Measurements from ENCODE around the gene TMEM184A. TPM values are rescaled to one million over a fixed set of nuclear protein-coding genes. Genes with fewer than 3 reads are reported as not detected.

TMEM184A gene
- total and polyA plus RNA-seq, 2 donors (not counting 3 experiments of a cell fraction or from before 2014, with no cell fraction given): 0.48 TPM; not detected in 1

DNA sequence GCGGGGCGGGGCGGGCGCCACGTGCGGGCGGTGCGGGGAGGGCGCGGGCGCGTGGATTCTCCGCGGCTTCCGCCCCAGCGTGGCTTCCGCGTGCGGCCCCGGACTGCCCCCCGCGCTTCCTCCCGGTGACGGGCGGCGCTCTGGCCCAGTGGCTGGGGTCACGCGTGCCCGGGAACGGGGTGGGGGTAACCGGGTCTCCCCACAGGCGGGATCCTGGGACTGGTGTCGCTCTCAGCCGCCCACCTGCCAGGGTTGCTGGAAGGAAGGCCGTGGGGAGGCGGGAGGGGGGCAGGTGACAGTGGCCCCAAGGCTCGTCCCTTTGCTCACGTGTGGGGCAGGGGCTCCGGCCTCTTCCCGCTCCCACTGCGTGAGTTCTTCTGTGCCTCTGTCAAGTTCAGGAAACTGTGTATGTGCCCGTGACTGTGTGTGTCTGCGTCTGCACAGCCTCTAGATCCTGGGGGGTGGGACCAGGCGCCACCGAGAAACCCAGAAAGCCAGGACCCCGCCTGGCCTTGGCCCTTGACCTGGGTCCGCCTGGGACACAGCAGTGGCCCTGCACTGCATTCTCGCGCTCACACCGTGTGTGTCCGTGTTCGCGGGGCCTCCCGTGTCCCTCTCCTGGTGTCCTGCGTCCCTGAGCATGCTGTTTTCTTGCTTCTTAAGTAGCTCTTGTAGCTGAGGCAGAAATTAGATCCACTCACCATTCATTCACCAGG is 24.6 kb downstream of the TMEM184A start:
- Histone ChIP-seq H3K4me1 (ENCODE audit: control insufficient read depth, extremely low read depth, insufficient read depth, low read length) (peaks cover 40% of the 10 kb centered on the region), H4K20me1 (replicated peaks; ENCODE audit: control insufficient read depth, extremely low read depth, insufficient read depth, low read length) (no peaks in the 10 kb centered on the region), H3K27me3 (ENCODE audit: control insufficient read depth in 2 of 2, insufficient read depth in 2 of 2, low read length in 2 of 2) (peaks cover 4% of the 10 kb centered on the region in 2 experiments), H3K4me3 (replicated peaks in 1 of 3; ENCODE audit: insufficient read depth in 1 of 3, low read depth in 1 of 3, low read length in 3 of 3) (peak overlapping the region; percentile 0 to 70 (median 54)), H3K27ac (ENCODE audit: insufficient read depth, low read depth, low read length) (peak overlapping the region; percentile 97), H3K9me1 (replicated peaks; ENCODE audit: control insufficient read depth, extremely low read depth, insufficient read depth, low read length) (no peaks in the 10 kb centered on the region), H3K4me2 (ENCODE audit: insufficient read depth, low read length) (peak overlapping the region; percentile 65), H2AFZ (ENCODE audit: low read depth, low read length) (no peak overlapping the region), H3K9ac (replicated peaks; ENCODE audit: extremely low read depth, insufficient read depth, low read length) (peak overlapping the region; percentile 89), H3K9me3 (replicated peaks; ENCODE audit: control insufficient read depth, insufficient read depth, low read length) (no peaks in the 10 kb centered on the region), H3K36me3 (ENCODE audit: control insufficient read depth in 2 of 2, extremely low read depth in 1 of 2, insufficient read depth in 2 of 2, low read length in 2 of 2) (no peaks in the 10 kb centered on the region), H3K79me2 (ENCODE audit: control insufficient read depth, insufficient read depth, low read length) (peaks cover 33% of the 10 kb centered on the region)
- TF ChIP-seq JUN (IDR thresholded peaks at IDR 0.05; ENCODE audit: borderline replicate concordance, insufficient read depth, insufficient read length, low read depth) (no peak), FOS (IDR thresholded peaks at IDR 0.05; ENCODE audit: borderline replicate concordance, insufficient read depth, low read length) (no peak), POLR2A (IDR thresholded peaks at IDR 0.05; ENCODE audit: low read depth, low read length) (no peak), GATA2 (IDR thresholded peaks at IDR 0.05; ENCODE audit: insufficient read depth, insufficient read length, low read depth, low read length) (no peak), MAX (IDR thresholded peaks at IDR 0.05; ENCODE audit: insufficient read depth, insufficient read length) (no peak), EZH2 (IDR thresholded peaks at IDR 0.05; ENCODE audit: borderline replicate concordance, low read depth, low read length, severe bottlenecking) (no peak), MYC (IDR thresholded peaks at IDR 0.05; ENCODE audit: low read depth, low read length) (no peak), POLR2AphosphoS5 (IDR thresholded peaks at IDR 0.05; ENCODE audit: insufficient read depth, low read depth, low read length) (no peak)
- TF ChIP-seq, protein P1, sequence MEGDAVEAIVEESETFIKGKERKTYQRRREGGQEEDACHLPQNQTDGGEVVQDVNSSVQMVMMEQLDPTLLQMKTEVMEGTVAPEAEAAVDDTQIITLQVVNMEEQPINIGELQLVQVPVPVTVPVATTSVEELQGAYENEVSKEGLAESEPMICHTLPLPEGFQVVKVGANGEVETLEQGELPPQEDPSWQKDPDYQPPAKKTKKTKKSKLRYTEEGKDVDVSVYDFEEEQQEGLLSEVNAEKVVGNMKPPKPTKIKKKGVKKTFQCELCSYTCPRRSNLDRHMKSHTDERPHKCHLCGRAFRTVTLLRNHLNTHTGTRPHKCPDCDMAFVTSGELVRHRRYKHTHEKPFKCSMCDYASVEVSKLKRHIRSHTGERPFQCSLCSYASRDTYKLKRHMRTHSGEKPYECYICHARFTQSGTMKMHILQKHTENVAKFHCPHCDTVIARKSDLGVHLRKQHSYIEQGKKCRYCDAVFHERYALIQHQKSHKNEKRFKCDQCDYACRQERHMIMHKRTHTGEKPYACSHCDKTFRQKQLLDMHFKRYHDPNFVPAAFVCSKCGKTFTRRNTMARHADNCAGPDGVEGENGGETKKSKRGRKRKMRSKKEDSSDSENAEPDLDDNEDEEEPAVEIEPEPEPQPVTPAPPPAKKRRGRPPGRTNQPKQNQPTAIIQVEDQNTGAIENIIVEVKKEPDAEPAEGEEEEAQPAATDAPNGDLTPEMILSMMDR (IDR thresholded peaks at IDR 0.05; ENCODE audit: extremely low read depth in 1 of 2, insufficient read depth in 1 of 2, low read depth in 1 of 2, low read length in 2 of 2): no peak
- dilution Hi-C loops (cut with MboI; ENCODE audit: extremely low pct_ligation_motif_present, low sequenced_read_pairs): no loop called here
- DNase-seq (ENCODE audit: low read depth, low spot score): peak; percentile 60
- FAIRE-seq: peak; percentile 54
- CTCF ChIA-PET: interaction anchor here (1.0 to 1.1 kb wide), 2 partner anchors 17 to 27 kb away, joined by 3 read pairs; no protein-coding TSS in a partner anchor
- intact Hi-C loops (cut with micrococcal nuclease): no loop called here
- no TSS peak for BruUV-seq (replicated peaks)
- POLR2A ChIA-PET: no interaction called here

Data from endothelial cell of umbilical vein (primary cell).